CD4-positive, alpha-beta T cell (primary cell): Measurements from ENCODE around the gene RPL26. TPM values are rescaled to one million over a fixed set of nuclear protein-coding genes. Genes with fewer than 3 reads are reported as not detected.
A peak's percentile ranks its signal among the peaks of the same experiment; 100 is the strongest.

Experiments
- ATAC-seq: fragments of 200-7000 bp; cut with Tn5 transposase; one replicate; pipeline ENCODE4 v1.10.0; 2022; ENCODE audit warnings: mild to moderate bottlenecking; ENCODE audit not compliant: poor library complexity
- CTCF ChIA-PET: fragments of 350-600 bp; sonication (Branson Sonifier 250); formaldehyde crosslinking; loops from one replicate; lab custom pipeline; 2021; ENCODE audit warnings: antibody characterized with exemption, inconsistent platforms; lab: Charles Lee
- POLR2A ChIA-PET: fragments of 350-600 bp; sonication (Branson Sonifier 250); formaldehyde crosslinking; loops from one replicate; lab custom pipeline; 2021; ENCODE audit warnings: antibody characterized with exemption, inconsistent platforms; lab: Charles Lee
- DNase-seq, 14 experiments: peaks; one replicate each; pipeline ENCODE4 v3.0.0-alpha.2; 2013 to 2020; ENCODE audit warnings: mixed read lengths in 2 of 14
- H3K27ac ChIP-seq, 2 donors: one replicate each; pipeline versions ENCODE4 v1.5.1 to v1.7.0; 2013; ENCODE audit warnings: low read length in 2 of 2, low read depth in 1 of 2, mild to moderate bottlenecking in 1 of 2
- H3K27me3 ChIP-seq, 2 experiments: 1 replicate in 1 of 2; 2 replicates in 1 of 2; pipeline versions ENCODE4 v1.6.1 to v1.7.0; 2013; ENCODE audit warnings: low read length in 2 of 2, control low read depth in 1 of 2, mild to moderate bottlenecking in 1 of 2, moderate library complexity in 1 of 2; ENCODE audit not compliant: insufficient read depth in 2 of 2, control insufficient read depth in 1 of 2
- H3K36me3 ChIP-seq: one replicate; pipeline ENCODE4 v1.6.1; 2013; ENCODE audit warnings: low read length, control low read depth; ENCODE audit not compliant: insufficient read depth
- H3K4me1 ChIP-seq: one replicate; pipeline ENCODE4 v1.6.1; 2013; ENCODE audit warnings: low read length, control low read depth; ENCODE audit not compliant: insufficient read depth
- H3K4me3 ChIP-seq: one replicate; pipeline ENCODE4 v1.5.1; 2013; ENCODE audit warnings: mild to moderate bottlenecking, low read length, moderate library complexity
- H3K9me3 ChIP-seq, 2 experiments: 1 replicate in 1 of 2; 2 replicates in 1 of 2; pipeline versions ENCODE4 v1.6.1 to v1.7.0; 2013; ENCODE audit warnings: low read length in 2 of 2, mild to moderate bottlenecking in 2 of 2, control low read depth in 1 of 2, moderate library complexity in 1 of 2; ENCODE audit not compliant: control insufficient read depth in 1 of 2, insufficient read depth in 1 of 2
- H3K27ac Mint-ChIP-seq: one replicate; pipeline ENCODE4 v1.8.0; 2020; ENCODE audit warnings: mixed read lengths
- H3K27me3 Mint-ChIP-seq: one replicate; pipeline ENCODE4 v1.8.0; 2021; ENCODE audit warnings: mixed read lengths
- H3K36me3 Mint-ChIP-seq: one replicate; pipeline ENCODE4 v1.8.0; 2021; ENCODE audit warnings: low read depth, mixed read lengths
- H3K4me1 Mint-ChIP-seq: one replicate; pipeline ENCODE4 v1.8.0; 2021; ENCODE audit warnings: low read depth, mixed read lengths
- H3K4me3 Mint-ChIP-seq: one replicate; pipeline ENCODE4 v1.8.0; 2020; ENCODE audit warnings: mild to moderate bottlenecking, mixed read lengths
- H3K9me3 Mint-ChIP-seq: one replicate; pipeline ENCODE4 v1.8.0; 2020; ENCODE audit warnings: mixed read lengths
- CTCF ChIP-seq: fragments of 200-600 bp; IDR thresholded peaks from one replicate; pipeline ENCODE4 v1.8.0; 2022; ENCODE audit warnings: antibody characterized with exemption, mild to moderate bottlenecking
- intact Hi-C, 2 experiments: fragments of 100-400 bp; cut with DNase I in 1 of 2; cut with micrococcal nuclease in 1 of 2; formaldehyde crosslinking; loops; one replicate each; pipeline versions ENCODE4 v1.15.1 to v1.9.0; 2023 to 2025; cut with DNase I, micrococcal nuclease
- total RNA-seq, 174 experiments: library from RNA in 2 of 174; stranded (reverse) in 2 of 174; gene quantifications; one replicate each; pipeline ENCODE4 v1.2.3 and lab custom pipeline; 2021 to 2026

Gene RPL26
- total RNA-seq, 2 experiments from 2014 or later, result 2,959 to 3,104 TPM

GRCh38 chr17:8426094-8426720, 43.2 kb upstream of the RPL26 start:
- Histone ChIP-seq H3K27ac (no peak overlapping the region), H3K9me3 (no peaks in the 10 kb centered on the region), H3K4me1 (no peaks in the 10 kb centered on the region), H3K4me3 (no peak overlapping the region), H3K27me3 (peaks cover 0 to 3% of the 10 kb centered on the region in 2 experiments), H3K36me3 (no peaks in the 10 kb centered on the region)
- Mint-ChIP-seq H3K36me3 (no peaks in the 10 kb centered on the region), H3K27ac (no peak overlapping the region), H3K9me3 (no peaks in the 10 kb centered on the region), H3K4me1 (no peaks in the 10 kb centered on the region), H3K4me3 (no peak overlapping the region), H3K27me3 (peaks cover 35% of the 10 kb centered on the region)
- DNase-seq (no peak), ATAC-seq (no peak)
- CTCF ChIA-PET, result interaction anchor here (0.6 kb wide), 1 partner anchor 593 kb away, joined by 3 read pairs; no protein-coding TSS in a partner anchor
- intact Hi-C loops, result no loop called here
- TF ChIP-seq CTCF, result no peak
- POLR2A ChIA-PET, result no interaction called here

- H3K4me3 Mint-ChIP-seq, result no peak overlapping the region
- peaks cover 56% of the 10 kb centered on the region for H3K27me3 Mint-ChIP-seq
- intact Hi-C loops, result no loop called here
- POLR2A ChIA-PET, result no interaction called here
- Histone ChIP-seq H3K36me3 (no peaks in the 10 kb centered on the region), H3K4me3 (no peak overlapping the region), H3K27ac (no peak overlapping the region), H3K4me1 (no peaks in the 10 kb centered on the region), H3K9me3 (no peaks in the 10 kb centered on the region), H3K27me3 (peaks cover 9 to 10% of the 10 kb centered on the region in 2 experiments)
- TF ChIP-seq CTCF, result no peak
- CTCF ChIA-PET, result no interaction called here
- DNase-seq (no peak), ATAC-seq (no peak)
- H3K4me1 Mint-ChIP-seq, result no peaks in the 10 kb centered on the region
- H3K36me3 Mint-ChIP-seq, result no peaks in the 10 kb centered on the region
- no peak overlapping the region for H3K27ac Mint-ChIP-seq
- no peaks in the 10 kb centered on the region for H3K9me3 Mint-ChIP-seq
Measured at GRCh38 chr17:8421571-8421970, 38.6 kb upstream of the RPL26 start.

- H3K4me1 Mint-ChIP-seq, result no peaks in the 10 kb centered on the region
- H3K27me3 Mint-ChIP-seq, result peaks cover 48% of the 10 kb centered on the region
- no peak for TF ChIP-seq CTCF
- no peak overlapping the region for H3K27ac Mint-ChIP-seq
- no peaks in the 10 kb centered on the region for H3K36me3 ChIP-seq
- no peaks in the 10 kb centered on the region for H3K9me3 ChIP-seq
- H3K27me3 ChIP-seq, result peaks cover 9 to 10% of the 10 kb centered on the region in 2 experiments
- intact Hi-C loops, result no loop called here
- no peaks in the 10 kb centered on the region for H3K9me3 Mint-ChIP-seq
- ATAC-seq, result no peak
- no peak overlapping the region for H3K27ac ChIP-seq
- H3K4me1 ChIP-seq, result no peaks in the 10 kb centered on the region
- peak in 2 of 14 experiments; percentile 31 to 37 for DNase-seq
- ChIA-PET CTCF (interaction anchor here (0.6 to 1.0 kb wide), 2 partner anchors 11 to 289 kb away, joined by 3 to 4 read pairs; no protein-coding TSS in a partner anchor), POLR2A (interaction anchor here (0.6 kb wide), 1 partner anchor 353 kb away, joined by 3 read pairs; no protein-coding TSS in a partner anchor)
- no peak overlapping the region for H3K4me3 ChIP-seq
- H3K36me3 Mint-ChIP-seq, result no peaks in the 10 kb centered on the region
- H3K4me3 Mint-ChIP-seq, result no peak overlapping the region
Measured at GRCh38 chr17:8420041-8420934, 37.3 kb upstream of the RPL26 start.
